ENCODE measurements around the gene ART5. TPM values are rescaled to one million over a fixed set of nuclear protein-coding genes. Genes with fewer than 3 reads are reported as not detected.

ART5 gene
- total RNA-seq, 1 donor from 2014 or later: 1.4 TPM

DNA sequence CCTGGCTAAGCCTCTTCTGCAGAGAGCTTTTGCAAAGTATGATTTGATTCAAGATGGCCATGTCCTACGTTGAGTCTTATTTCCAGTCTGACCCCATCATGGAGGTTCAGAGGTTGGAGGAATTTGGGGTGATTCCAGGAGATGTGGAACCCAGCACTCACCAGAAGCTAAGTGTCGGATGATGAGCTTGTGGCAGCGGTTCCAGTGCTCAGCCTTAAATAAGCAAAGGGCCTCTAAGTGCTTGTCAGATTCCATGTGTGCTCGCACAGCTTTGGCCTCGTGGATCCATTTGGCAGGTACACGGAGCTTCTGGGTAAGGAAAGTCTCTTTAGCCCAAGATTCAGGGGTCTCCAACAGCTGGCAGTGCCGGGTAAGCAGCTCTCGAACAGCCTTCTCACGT lies 41.2 kb upstream of the ART5 start:
- Mint-ChIP-seq H3K27me3 (ENCODE audit: low read depth) (no peaks in the 10 kb centered on the region), H3K4me1 (no peaks in the 10 kb centered on the region), H3K36me3 (ENCODE audit: low read depth) (peaks cover 26% of the 10 kb centered on the region), H3K9me3 (no peaks in the 10 kb centered on the region), H3K27ac (ENCODE audit: unreplicated experiment) (no peak overlapping the region), H3K4me3 (no peak overlapping the region)
- no peak for DNase-seq (ENCODE audit: low read depth, low spot score)
- no peak for TF ChIP-seq CTCF (conservative IDR thresholded peaks at IDR 0.05)

- TF ChIP-seq CTCF (conservative IDR thresholded peaks at IDR 0.05): no peak
- Mint-ChIP-seq H3K36me3 (ENCODE audit: low read depth) (peaks cover 24% of the 10 kb centered on the region), H3K9me3 (no peaks in the 10 kb centered on the region)
Observed at GRCh38 chr11:3679077-3679476, 37.3 kb upstream of the ART5 start.

DNA sequence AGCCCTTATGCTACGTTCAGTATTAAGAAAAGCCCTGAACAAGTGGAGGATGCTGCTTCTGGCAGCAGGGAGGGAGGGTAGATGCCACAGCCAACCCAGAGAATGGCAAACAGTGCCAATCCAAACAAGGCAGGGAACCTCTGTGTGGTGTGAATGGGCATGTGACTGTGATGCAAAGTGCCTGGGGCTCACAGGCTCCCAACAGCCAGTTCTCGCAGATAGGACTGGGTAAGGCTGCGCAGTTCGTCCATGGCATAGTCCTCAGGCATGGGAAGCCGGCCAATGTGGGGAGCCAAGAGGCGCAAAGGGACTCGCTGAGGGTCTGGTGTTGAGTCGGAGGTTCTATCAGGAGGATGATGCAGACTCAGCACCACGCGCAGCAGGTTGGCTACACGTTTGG lies 34.2 kb upstream of the ART5 start:
- DNase-seq (ENCODE audit: low read depth, low spot score): no peak
- Mint-ChIP-seq H3K27me3 (ENCODE audit: low read depth) (no peaks in the 10 kb centered on the region), H3K36me3 (ENCODE audit: low read depth) (peaks cover 22% of the 10 kb centered on the region), H3K4me3 (no peak overlapping the region), H3K9me3 (no peaks in the 10 kb centered on the region), H3K27ac (ENCODE audit: unreplicated experiment) (no peak overlapping the region), H3K4me1 (no peaks in the 10 kb centered on the region)
- TF ChIP-seq CTCF (conservative IDR thresholded peaks at IDR 0.05): no peak

More at GRCh38 chr11:3679077-3679476, 37.3 kb upstream of the ART5 start:
- H3K4me1 Mint-ChIP-seq: no peaks in the 10 kb centered on the region
- H3K27ac Mint-ChIP-seq (ENCODE audit: unreplicated experiment): no peak overlapping the region
- no peak for DNase-seq (ENCODE audit: low read depth, low spot score)
- H3K27me3 Mint-ChIP-seq (ENCODE audit: low read depth): no peaks in the 10 kb centered on the region
- no peak overlapping the region for H3K4me3 Mint-ChIP-seq

DNA sequence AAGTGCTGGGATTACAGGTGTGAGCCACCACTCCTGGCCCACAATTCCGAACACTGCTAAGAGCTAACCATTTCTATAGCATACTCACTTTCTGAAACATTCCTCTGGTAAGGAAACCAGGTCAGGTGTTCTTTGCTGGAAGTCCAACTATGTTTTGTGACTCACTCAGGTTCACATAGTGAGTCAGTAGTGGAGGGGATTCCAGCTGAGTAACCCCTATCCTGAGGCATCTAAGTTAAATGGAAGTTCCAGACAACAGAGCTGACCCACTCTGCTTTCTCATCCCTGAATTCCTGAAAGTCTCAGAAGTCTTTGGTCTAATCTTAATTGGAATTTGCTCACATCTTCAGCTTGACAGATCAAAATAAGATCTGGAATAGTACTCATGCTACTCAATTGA lies 32.4 kb upstream of the ART5 start:
- Mint-ChIP-seq H3K4me1 (no peaks in the 10 kb centered on the region), H3K27ac (ENCODE audit: unreplicated experiment) (no peak overlapping the region), H3K4me3 (no peak overlapping the region), H3K9me3 (no peaks in the 10 kb centered on the region), H3K36me3 (ENCODE audit: low read depth) (peaks cover 13% of the 10 kb centered on the region), H3K27me3 (ENCODE audit: low read depth) (no peaks in the 10 kb centered on the region)
- no peak for DNase-seq (ENCODE audit: low read depth, low spot score)
- no peak for TF ChIP-seq CTCF (conservative IDR thresholded peaks at IDR 0.05)

DNA sequence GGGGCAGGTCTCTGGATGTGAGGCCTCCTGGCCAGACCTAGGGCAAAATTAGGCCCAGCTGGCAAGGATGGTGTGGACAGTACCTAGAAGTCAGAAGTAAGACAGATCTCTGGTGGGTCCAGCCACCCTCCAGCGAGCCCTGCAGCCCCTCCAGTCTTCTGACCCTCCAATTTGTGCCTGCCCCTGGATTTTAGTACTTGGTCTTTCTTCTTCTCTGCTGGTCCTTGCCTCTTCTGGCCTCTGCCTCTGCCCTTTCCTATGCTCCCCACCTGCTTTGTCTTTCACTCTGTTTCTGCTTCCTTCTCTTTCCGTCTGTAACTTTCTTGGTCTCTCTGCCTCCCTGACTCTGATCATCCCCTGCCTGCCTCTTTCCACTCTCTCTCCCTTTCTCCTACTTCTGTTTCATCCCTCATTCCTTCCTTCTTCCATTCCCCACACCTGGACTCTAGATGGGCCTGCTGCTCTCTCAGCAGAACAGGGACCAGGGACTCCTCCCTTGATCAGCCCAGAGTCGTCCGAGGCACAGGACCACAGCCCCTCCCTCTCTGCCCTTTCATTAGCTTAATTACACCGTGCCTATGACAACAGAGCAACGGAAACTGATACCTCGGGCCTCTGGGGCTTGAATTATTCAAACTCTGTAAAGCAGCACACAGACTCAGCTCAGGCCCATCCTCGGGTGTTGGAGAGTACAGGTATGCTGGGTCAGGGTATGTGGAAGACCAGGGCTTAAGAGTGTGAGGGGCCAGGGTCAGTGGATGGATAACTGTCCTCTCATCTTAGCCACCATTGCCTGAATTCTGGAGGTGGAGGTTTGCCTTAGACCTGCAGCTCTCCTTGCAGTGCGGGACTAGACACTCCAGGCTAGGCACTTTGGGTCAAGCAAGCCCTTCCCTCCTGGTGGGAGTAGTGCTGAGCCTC lies 29.8 kb upstream of the ART5 start, which contains the start of gene CHRNA10:
TSS of gene CHRNA10 (minus strand) at position 51 of the 921 bp plus-strand sequence. CDS start 72 bp downstream, outside the sequence.
- peak within 1 kb of the TSS; percentile 75 for H3K27ac Mint-ChIP-seq (ENCODE audit: unreplicated experiment)

More for the DNA sequence above, 29.8 kb upstream of the ART5 start, which contains the start of gene CHRNA10:
- H3K36me3 Mint-ChIP-seq (ENCODE audit: low read depth): peaks cover 12% of the 10 kb centered on the region
- DNase-seq (ENCODE audit: low read depth, low spot score): no peak
- TF ChIP-seq CTCF (conservative IDR thresholded peaks at IDR 0.05): no peak
- no peaks in the 10 kb centered on the region for H3K27me3 Mint-ChIP-seq (ENCODE audit: low read depth)
- H3K4me3 Mint-ChIP-seq: no peak within 1 kb of the TSS
- no peaks in the 10 kb centered on the region for H3K4me1 Mint-ChIP-seq
- no peaks in the 10 kb centered on the region for H3K9me3 Mint-ChIP-seq
